HepG2 (cell line): Measurements from ENCODE around the gene TMEM236. TPM values are rescaled to one million over a fixed set of nuclear protein-coding genes. Genes with fewer than 3 reads are reported as not detected.
A peak's percentile ranks its signal among the peaks of the same experiment; 100 is the strongest.

Experiments used
- ARID3A ChIP-seq: IDR thresholded peaks from 2 replicates; pipeline ENCODE4 v1.6.1; 2012; ENCODE audit warnings: low read depth, low read length, improper control_type of control experiment
- CTCF ChIP-seq: sonication (generic); formaldehyde crosslinking; IDR thresholded peaks from 2 replicates; pipeline ENCODE4 v1.5.0; 2020; ENCODE audit warnings: mild to moderate bottlenecking, missing genetic modification reagents, moderate library complexity
- HNRNPK ChIP-seq: fragments of 200-400 bp; formaldehyde crosslinking; IDR thresholded peaks from 2 replicates; pipeline ENCODE4 v1.6.1; 2018; ENCODE audit warnings: low read length, low read depth, moderate library complexity, mild to moderate bottlenecking; ENCODE audit not compliant: poor library complexity, severe bottlenecking
- KMT2B ChIP-seq: IDR thresholded peaks from 2 replicates; pipeline ENCODE4 v1.6.1; 2016; ENCODE audit warnings: missing genetic modification reagents, missing compliant biosample characterization
- STAG1 ChIP-seq: sonication (generic); formaldehyde crosslinking; IDR thresholded peaks from 2 replicates; pipeline ENCODE4 v1.4.0; 2020; ENCODE audit warnings: missing genetic modification reagents
- THAP11 ChIP-seq: IDR thresholded peaks from 2 replicates; pipeline ENCODE4 v1.6.1; 2016; ENCODE audit warnings: missing biosample characterization, missing genetic modification reagents
- THYN1 ChIP-seq: sonication (generic); formaldehyde crosslinking; IDR thresholded peaks from 2 replicates; pipeline ENCODE4 v1.8.1; 2023; ENCODE audit warnings: low read depth, mild to moderate bottlenecking, moderate library complexity, missing genetic modification reagents, borderline replicate concordance
- USF2 ChIP-seq, 2 experiments: sonication (generic) in 1 of 2; formaldehyde crosslinking in 1 of 2; IDR thresholded peaks; 2 replicates each; pipeline versions ENCODE4 v1.5.1 to v1.6.1; 2011 to 2020; ENCODE audit warnings: borderline replicate concordance in 1 of 2, low read depth in 1 of 2, low read length in 1 of 2, mild to moderate bottlenecking in 1 of 2, missing genetic modification reagents in 1 of 2, moderate library complexity in 1 of 2
- ZBTB38 ChIP-seq: sonication (generic); formaldehyde crosslinking; IDR thresholded peaks from 2 replicates; pipeline ENCODE4 v1.5.1; 2020; ENCODE audit warnings: mild to moderate bottlenecking, missing genetic modification reagents
- ZMAT3 ChIP-seq: sonication (generic); formaldehyde crosslinking; conservative IDR thresholded peaks from 2 replicates; pipeline ENCODE4 v1.7.0; 2021; ENCODE audit warnings: missing genetic modification reagents
- ZNF232 ChIP-seq: sonication (generic); formaldehyde crosslinking; IDR thresholded peaks from 2 replicates; pipeline ENCODE4 v1.4.0; 2020; ENCODE audit warnings: missing genetic modification reagents, borderline replicate concordance
- ZNF512 ChIP-seq: sonication (generic); formaldehyde crosslinking; IDR thresholded peaks from 2 replicates; pipeline ENCODE4 v1.4.0; 2020; ENCODE audit warnings: mild to moderate bottlenecking, missing genetic modification reagents
- ZNF574 ChIP-seq: sonication (generic); formaldehyde crosslinking; IDR thresholded peaks from 2 replicates; pipeline ENCODE4 v1.4.0; 2020; ENCODE audit warnings: missing genetic modification reagents
- ZNF770 ChIP-seq: sonication (generic); formaldehyde crosslinking; IDR thresholded peaks from 2 replicates; pipeline ENCODE4 v1.5.0; 2020; ENCODE audit warnings: mild to moderate bottlenecking, missing genetic modification reagents
- polyA plus RNA-seq, 8 experiments: library from polyadenylated mRNA; depleted of rRNA in 3 of 8; stranded (reverse) in 7 of 8; unstranded in 1 of 8; fragments of >200 nt; fragmentation: Illumina TruSeq in 4 of 8; extraction: Trizol in 4 of 8; gene quantifications; 2 replicates each; pipeline versions ENCODE4 v1.2.1 to v1.2.3, GENCODE V29; 2011 to 2016; ENCODE audit warnings: low read depth in 4 of 8, missing spikeins in 1 of 8, mixed read lengths in 1 of 8; ENCODE audit not compliant: insufficient read depth in 1 of 8
- total RNA-seq, 5 experiments: library from RNA; depleted of rRNA; stranded (reverse); fragments of >200 nt; fragmentation: Illumina TruSeq; extraction: Trizol; gene quantifications; 2 replicates each; pipeline ENCODE4 v1.2.3, GENCODE V29; 2016; ENCODE audit warnings: low read depth in 1 of 5

The TMEM236 gene
- total and polyA plus RNA-seq, 2 of the 13 experiments (the other 11 are each of a cell fraction or from before 2014, with no cell fraction given) = 0.04 to 0.08 TPM

- TF ChIP-seq ZNF574 (no peak), HNRNPK (no peak), ZNF232 (CRISPR knock-in tag) (no peak), STAG1 (CRISPR knock-in tag) (peak; percentile 20; the same call in 1 of the 2 replicates), USF2 (IDR thresholded peaks at IDR 0.05; ENCODE audit: low read depth, low read length) (no peak), USF2 (CRISPR knock-in tag; IDR thresholded peaks at IDR 0.05; ENCODE audit: borderline replicate concordance) (no peak), KMT2B (CRISPR knock-in tag) (no peak), ZBTB38 (CRISPR knock-in tag) (no peak), CTCF (peak; percentile 51), ARID3A (peak; percentile 78), THYN1 (CRISPR knock-in tag) (no peak), ZNF512 (CRISPR knock-in tag) (no peak), THAP11 (no peak), ZMAT3 (CRISPR knock-in tag) (no peak), ZNF770 (CRISPR knock-in tag) (no peak)
Measured at GRCh38 chr10:17737027-17737965, 14.7 kb upstream of the TMEM236 start (continued).
